ENCODE measurements around the gene SAMD8.

Gene SAMD8

GRCh38 chr10:75111365-75111906 is at the start of gene SAMD8:
Gene SAMD8, plus strand, starts transcription at chr10:75111656. Its CDS starts 38,873 bp downstream, at chr10:75150529.
- peak; percentile 95 for DNase-seq (ENCODE audit: low spot score)

DNA sequence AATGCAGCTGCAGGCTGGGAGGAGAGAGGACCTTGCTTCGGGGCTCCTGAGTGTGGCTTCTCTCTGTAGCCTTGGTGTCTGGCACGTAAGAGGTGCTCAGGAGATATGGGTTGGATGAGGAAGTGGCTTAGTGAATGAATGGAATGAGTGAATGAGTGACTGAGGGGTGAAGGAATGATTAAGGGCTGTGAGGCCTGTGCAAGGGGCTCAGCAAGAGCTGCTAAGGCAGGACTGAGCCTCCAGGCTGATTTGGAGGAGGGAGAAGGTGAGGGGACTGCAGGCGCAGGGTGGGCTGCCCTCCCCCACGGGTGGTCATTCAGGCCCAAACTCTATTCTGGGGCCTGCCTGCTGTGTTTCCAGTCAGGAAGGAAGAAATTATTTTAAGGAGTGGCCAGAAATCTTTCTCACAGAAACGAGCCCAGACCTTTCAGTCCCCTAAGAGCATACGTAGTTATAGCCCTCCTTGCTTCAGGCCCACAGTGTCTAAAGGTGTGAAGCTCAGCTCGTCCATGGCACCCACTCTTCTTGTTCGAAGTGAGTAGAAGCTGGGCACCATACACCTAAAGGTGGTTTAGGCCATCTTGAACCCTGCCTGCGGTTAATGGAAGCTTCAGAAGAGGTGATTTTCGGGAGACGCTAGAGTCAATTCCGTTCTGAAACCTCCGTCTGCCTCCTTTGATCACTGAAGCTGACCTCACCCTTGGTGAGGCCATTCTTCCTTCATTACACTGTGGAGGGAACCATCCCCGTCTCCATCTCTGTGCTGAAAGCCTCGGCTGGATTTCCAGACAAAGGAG is 49.5 kb upstream of the SAMD8 start:
- DNase-seq (ENCODE audit: low spot score), result no peak

DNA sequence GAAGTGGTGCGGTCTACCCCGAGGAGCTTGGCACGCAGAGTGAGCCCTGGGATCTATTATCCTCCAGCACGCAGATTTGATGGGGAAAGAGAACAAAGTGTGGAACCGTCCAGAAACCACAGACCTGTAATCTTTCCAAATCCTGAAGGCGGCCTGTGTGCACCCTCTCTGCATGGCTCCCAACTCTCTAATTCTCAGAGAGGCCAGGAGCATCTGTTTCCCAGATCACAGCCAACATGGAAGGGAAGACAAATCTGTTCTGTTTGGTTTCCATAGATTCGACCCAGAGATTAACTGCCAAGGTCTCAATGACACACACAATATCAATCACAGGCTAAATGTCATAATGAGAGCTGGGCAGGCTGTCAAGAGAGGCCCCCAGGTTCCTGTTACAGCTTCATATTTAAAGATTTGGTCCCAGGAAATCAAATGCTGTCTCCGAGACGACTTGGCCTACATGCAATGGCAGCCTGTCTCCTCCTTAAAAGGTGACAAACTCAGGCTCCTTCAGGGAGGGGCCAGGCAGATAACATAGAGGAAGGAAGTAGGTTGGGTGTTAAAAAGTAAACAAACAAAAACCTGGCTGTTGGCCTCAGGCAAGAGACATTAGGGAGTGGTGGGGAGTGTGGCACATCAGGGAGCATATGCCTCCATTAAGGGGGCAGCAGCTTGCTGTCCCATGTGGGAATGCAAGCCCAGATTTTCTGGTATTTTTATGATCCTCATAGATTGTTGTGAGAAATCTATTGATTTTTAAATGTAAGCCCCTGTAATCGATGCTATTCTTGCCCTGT is 48.8 kb upstream of the SAMD8 start:
- DNase-seq (ENCODE audit: low spot score), result no peak

DNA sequence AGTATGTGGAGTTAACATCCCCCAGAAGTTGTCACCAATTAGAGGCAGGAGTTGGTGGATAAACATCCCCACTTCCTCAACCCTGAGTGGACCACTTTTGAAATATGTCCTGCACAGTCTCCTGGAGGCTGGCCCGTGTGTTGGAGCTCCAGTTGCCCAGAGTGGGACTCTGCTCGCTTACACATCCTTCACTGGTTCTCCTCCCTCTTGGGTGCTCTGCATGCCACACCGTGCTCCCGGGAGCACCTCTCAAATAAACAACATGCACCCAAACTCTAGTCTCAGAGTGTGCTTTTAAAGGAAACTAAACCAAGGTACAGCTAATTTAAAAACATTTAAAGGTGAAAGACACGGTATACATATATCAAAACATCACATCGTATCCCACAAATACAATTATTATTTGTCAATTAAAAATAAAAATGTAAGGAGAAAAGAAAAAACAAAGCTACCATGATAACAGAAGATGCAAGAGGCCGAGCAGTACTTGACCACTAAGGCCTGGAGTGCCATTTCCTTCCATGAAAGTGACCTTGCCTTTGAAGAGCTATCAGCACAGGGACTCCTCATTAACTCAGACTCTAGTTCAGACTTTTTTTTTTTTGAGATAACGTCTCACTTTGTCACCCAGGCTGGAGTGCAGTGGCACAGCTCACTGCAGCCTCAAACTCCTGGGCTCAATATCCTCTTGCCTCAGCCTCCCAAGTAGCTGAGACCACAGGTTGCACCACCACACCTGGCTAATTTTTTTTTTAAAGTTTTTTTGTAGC is 47.8 kb upstream of the SAMD8 start:
- DNase-seq (ENCODE audit: low spot score), result no peak

GRCh38 chr10:75065076-75065475 is 46.4 kb upstream of the SAMD8 start:
- DNase-seq (ENCODE audit: low spot score), result no peak

- DNase-seq (ENCODE audit: low spot score), result no peak
These were observed 45.2 kb upstream of the SAMD8 start for GRCh38 chr10:75066271-75066670.

- no peak for DNase-seq (ENCODE audit: low spot score)
These were observed 44.2 kb upstream of the SAMD8 start for GRCh38 chr10:75067272-75067671.

DNA sequence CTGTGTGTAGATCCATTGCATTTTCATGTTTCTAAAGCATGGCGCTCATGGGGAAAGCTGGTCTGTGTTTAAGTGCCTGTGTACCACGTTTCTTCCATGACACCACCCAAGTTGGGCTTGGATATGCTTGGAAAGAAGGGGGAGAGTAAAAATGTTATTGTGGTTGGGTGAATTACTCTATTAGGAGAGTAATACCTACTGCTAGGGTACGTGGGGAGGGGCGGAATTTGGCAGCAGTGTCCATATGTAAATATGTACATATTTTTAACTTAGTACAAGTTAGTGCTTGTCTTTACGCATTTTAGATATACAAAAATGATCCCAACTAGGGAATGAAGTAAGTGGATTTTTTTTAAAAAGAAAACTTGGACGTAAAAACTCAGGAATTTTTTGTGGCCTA is 42.9 kb upstream of the SAMD8 start:
- DNase-seq (ENCODE audit: low spot score), result no peak

DNA sequence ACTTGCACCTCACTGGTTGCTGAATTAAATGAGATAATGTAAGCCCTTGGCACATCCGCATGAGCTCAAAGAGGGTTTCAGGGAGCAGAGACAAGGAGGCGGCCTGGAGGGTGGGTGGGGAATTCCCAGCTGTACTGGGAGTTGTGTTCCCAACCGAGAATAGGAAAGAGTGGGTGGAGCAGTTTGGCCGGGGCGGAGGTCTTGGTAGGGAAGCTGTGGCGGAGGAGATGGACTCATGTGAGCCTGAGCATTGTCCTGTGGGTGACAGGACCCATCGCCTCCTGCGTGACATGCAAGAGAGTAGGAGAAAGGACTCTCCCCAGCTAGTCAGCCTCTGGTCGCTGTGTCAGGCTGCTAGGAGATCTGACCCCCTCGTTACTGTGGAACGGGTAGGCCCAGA is 41.0 kb upstream of the SAMD8 start:
- DNase-seq (ENCODE audit: low spot score), result no peak

DNA sequence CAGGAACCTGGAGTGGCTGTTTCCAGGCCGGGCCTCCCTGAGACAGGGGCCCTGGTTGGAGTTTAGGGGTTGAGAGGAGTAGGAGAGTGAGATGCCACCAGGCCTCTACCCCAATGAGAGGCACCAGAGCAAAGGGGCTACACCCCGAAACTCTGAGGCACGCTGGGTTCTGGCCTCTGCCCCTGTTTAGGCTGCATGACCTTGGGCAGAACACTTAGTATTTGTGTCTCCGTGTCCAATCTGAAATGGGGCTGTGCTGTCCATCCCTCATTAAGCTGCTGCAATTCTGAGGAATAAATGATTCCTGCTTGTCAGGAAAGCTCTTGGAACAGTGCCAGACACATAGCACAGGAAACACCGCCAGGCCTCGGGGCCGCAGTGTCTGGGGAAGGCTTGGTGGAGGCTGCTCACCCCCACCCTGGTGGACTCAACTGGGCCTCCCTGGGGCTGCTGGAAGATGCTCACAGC is 40.5 kb upstream of the SAMD8 start:
- no peak for DNase-seq (ENCODE audit: low spot score)

GRCh38 chr10:75071756-75072155 is 39.7 kb upstream of the SAMD8 start:
- DNase-seq (ENCODE audit: low spot score), result no peak

GRCh38 chr10:75072727-75073126 is 38.7 kb upstream of the SAMD8 start:
- DNase-seq (ENCODE audit: low spot score), result no peak

- DNase-seq (ENCODE audit: low spot score), result no peak
These were observed 38.0 kb upstream of the SAMD8 start for GRCh38 chr10:75073442-75073841.

- no peak for DNase-seq (ENCODE audit: low spot score)
These were observed 36.6 kb upstream of the SAMD8 start for GRCh38 chr10:75074711-75075445.

DNA sequence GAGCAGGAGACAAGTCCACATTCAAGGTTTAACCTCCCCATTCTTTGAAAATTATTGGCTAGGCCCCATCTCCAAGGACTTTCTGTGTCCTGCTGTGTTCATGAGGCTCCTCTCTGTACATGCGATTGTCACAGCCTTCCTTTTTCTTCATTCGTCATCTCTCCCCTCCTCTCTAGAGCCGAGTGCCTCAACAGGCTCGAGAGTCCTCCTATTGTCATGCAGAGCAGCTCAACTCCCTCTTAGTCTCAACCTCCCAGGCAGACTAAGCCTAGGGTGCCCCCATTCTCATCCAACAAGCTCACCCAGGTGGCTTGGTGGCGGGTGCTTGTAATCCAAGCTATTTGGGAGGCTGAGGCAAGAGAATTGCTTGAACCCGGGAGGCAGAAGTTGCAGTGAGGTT is 35.1 kb upstream of the SAMD8 start:
- DNase-seq (ENCODE audit: low spot score), result no peak

DNA sequence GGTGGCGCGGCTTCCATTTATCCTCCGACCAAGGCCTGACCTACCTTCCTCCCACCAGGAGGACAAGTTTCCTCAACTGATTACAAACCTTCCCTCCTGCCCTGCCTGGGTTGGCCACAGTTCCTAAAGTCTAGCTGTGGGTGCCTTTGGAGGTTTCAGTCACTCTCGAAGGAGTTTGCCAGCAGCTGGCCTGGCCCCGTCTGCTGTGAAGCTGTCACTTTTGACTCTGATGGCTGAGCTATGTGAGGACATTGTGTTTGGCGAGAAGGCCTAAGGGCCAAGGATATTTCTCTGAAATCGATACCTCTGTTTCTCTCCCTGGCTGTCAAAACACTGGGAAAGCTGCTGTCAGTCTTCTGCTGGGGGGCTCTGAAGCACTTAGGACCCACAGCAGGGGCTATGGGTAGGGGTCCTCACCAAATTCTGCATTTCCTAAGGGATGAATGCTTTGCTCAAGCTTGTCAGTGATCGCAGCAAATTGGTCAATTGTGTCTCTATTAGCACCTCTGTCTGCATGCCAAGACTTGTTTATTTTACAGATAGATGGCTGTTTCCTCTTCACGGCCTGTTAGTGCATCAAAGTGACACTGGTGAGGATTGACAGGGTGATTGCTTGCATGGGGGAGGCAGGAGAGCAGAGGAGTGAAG is 31.9 kb upstream of the SAMD8 start:
- DNase-seq (ENCODE audit: low spot score), result no peak

- DNase-seq (ENCODE audit: low spot score), result no peak
These were observed 30.9 kb upstream of the SAMD8 start for GRCh38 chr10:75080554-75080953.

DNA sequence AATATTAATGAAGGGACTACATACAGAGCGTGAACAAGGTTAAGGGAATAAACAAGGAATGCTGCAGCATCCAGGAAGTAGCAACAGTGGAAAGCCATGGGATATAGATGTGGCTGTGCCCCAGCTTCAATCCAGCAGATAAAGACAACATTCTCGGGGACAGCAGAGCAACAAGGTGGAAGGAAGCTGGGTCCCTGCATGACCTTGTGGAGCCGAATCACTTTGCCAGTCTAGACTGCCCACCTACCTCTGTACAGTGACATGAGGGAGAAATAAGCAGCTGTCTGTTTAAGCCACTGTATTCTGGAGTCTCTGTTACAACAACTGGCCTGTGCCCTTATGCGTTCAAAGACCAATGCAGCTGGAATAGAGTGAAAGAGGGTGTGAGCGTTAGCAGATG is 30.1 kb upstream of the SAMD8 start:
- DNase-seq (ENCODE audit: low spot score), result no peak

DNA sequence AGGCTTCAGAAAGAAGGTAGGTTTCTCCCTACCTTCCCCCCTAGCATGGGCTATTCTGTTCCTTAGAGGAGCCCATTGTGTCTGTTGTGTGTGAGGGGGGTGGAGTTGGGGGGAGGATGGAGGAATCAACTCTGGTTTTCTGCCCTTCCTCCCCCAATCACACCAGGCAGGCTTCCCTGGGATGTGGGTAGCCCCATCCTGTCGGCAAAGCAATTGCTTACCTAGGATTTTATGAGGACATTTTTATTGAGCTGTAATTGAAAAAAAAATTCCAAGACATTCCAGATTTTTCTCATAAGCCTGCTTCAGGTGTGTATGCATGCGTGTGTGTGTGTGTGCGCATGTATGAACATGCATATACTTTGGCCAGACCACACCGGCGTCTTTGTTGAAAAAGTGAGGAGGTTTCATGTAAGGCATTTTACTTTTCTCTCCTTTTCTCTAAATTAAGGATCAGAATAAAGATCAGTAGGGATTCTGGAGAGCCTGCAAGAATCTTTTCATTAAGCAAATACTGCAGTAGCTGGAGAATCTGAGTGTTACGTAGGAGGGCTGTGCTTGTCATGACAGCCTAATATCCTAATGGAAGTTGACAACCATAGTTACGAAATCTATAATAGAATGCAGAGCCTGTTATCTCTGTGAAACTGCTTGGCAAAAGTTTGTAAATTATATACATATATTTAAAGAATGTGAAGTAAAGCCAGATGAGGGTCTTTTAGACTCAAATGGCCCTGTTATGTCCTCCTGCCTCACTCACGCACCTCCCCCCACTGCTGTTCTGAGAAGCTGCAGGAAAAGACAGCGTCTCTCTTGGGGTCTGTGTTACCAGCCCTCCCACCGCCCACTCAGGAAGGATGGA is 27.3 kb upstream of the SAMD8 start:
- DNase-seq (ENCODE audit: low spot score), result no peak

DNA sequence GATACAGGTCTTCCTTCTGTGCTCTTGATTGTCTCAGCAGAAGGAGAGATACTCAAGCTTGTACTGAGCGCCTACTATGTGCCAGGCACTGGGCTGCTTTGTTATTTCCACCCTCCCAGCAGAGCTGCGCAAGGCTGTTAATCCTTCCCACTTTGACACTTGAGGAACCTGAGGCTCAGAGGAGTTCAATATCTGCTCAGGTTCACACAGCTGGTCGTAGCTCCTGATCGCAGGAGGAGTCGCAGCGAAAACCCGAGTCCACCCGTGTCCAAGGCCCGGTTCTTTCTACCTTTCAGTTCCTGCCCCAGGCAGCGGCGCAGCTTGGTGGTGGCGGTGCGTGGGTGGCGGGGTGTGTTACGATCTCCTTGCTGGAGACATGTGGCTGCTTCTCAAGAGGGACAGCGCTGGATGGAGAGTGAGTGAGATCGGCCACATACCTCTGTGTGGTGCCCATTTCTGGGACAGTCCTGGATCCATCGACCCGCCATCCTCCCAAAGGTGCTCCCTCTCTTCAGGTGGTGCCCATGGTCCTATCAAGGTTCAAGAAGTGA is 26.5 kb upstream of the SAMD8 start:
- no peak for DNase-seq (ENCODE audit: low spot score)
